ENCODE results near the gene PIK3R5. TPM values are rescaled to one million over a fixed set of nuclear protein-coding genes. Genes with fewer than 3 reads are reported as not detected.

The PIK3R5 gene
- total RNA-seq, 2 experiments from 2014 or later: 50.3 to 52.7 TPM

DNA sequence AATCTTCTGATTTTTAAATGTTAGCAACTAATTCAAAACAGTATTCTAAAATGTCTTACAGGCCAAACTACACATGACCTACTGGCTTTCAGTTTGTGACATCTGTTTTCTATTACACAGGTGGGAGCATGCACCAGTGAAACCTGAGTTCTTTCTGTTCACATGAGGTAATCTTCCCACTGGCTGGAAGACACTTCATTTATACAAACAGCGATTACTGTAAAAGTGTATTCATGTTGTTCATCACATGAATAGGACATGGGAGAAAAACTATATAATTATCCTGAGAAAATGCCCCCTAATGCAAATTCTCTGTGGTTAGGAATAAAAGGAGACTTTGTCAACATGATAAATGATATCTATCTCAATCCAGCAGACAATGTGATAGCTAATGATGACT is 11.1 kb upstream of the PIK3R5 start:
- CTCF ChIA-PET: interaction anchor here (1.3 kb wide), 1 partner anchor 19 kb away, joined by 4 read pairs; no protein-coding TSS in a partner anchor

GRCh38 chr17:8975091-8975725 is 9.7 kb upstream of the PIK3R5 start:
- H3K27ac Mint-ChIP-seq: no peak overlapping the region
- peaks cover 3% of the 10 kb centered on the region for H3K27me3 Mint-ChIP-seq
- H3K36me3 Mint-ChIP-seq (ENCODE audit: low read depth): no peaks in the 10 kb centered on the region
- H3K4me1 Mint-ChIP-seq: no peaks in the 10 kb centered on the region
- no peak overlapping the region for H3K4me3 Mint-ChIP-seq
- DNase-seq: no peak
- ChIA-PET POLR2A (no interaction called here), CTCF (no interaction called here)
- H3K9me3 Mint-ChIP-seq: no peaks in the 10 kb centered on the region

More for the DNA sequence above, 11.1 kb upstream of the PIK3R5 start:
- Mint-ChIP-seq H3K27me3 (peaks cover 3% of the 10 kb centered on the region), H3K4me3 (no peak overlapping the region), H3K4me1 (no peaks in the 10 kb centered on the region), H3K9me3 (no peaks in the 10 kb centered on the region), H3K27ac (no peak overlapping the region), H3K36me3 (ENCODE audit: low read depth) (no peaks in the 10 kb centered on the region)
- POLR2A ChIA-PET: no interaction called here
- no peak for DNase-seq

- no peak for DNase-seq
- peaks cover 17% of the 10 kb centered on the region for H3K9me3 Mint-ChIP-seq
- H3K4me3 Mint-ChIP-seq: no peak overlapping the region
- CTCF ChIA-PET: no interaction called here
- POLR2A ChIA-PET: no interaction called here
- H3K4me1 Mint-ChIP-seq: peaks cover 17% of the 10 kb centered on the region
- H3K36me3 Mint-ChIP-seq (ENCODE audit: low read depth): peaks cover 18% of the 10 kb centered on the region
- H3K27me3 Mint-ChIP-seq: peaks cover 1% of the 10 kb centered on the region
- H3K27ac Mint-ChIP-seq: no peak overlapping the region
Observed at GRCh38 chr17:8969901-8970300, 4.4 kb upstream of the PIK3R5 start.

DNA sequence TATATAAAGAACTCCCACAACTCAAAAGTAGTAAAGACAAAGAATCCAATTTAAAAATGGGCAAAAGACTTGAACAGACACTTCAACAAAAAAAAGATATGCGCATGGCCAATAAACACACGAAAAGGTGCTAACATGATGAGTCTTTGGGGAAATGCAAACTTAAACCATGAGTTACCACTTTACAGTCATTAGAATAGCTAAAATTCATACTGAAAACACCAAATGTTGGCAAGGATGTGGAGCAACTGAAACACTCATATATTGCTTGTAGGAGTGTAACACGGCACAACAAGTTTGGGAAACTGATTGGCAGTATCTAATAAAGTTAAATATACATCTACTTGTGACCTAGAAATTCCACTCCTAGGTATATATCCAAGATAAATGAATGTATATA is 3.0 kb upstream of the PIK3R5 start:
- no peak for DNase-seq
- H3K27ac Mint-ChIP-seq: no peak overlapping the region
- H3K9me3 Mint-ChIP-seq: peaks cover 17% of the 10 kb centered on the region
- peaks cover 28% of the 10 kb centered on the region for H3K36me3 Mint-ChIP-seq (ENCODE audit: low read depth)
- H3K27me3 Mint-ChIP-seq: peaks cover 1% of the 10 kb centered on the region
- POLR2A ChIA-PET: no interaction called here
- peaks cover 29% of the 10 kb centered on the region for H3K4me1 Mint-ChIP-seq
- no peak overlapping the region for H3K4me3 Mint-ChIP-seq
- CTCF ChIA-PET: no interaction called here

- Mint-ChIP-seq H3K4me1 (peaks cover 35% of the 10 kb centered on the region), H3K27me3 (peaks cover 1% of the 10 kb centered on the region), H3K36me3 (ENCODE audit: low read depth) (peaks cover 34% of the 10 kb centered on the region), H3K4me3 (peak overlapping the region; percentile 14), H3K9me3 (peaks cover 17% of the 10 kb centered on the region), H3K27ac (no peak overlapping the region)
- POLR2A ChIA-PET: no interaction called here
- CTCF ChIA-PET: no interaction called here
- no peak for DNase-seq
Observed at GRCh38 chr17:8967861-8968260, 2.4 kb upstream of the PIK3R5 start.

DNA sequence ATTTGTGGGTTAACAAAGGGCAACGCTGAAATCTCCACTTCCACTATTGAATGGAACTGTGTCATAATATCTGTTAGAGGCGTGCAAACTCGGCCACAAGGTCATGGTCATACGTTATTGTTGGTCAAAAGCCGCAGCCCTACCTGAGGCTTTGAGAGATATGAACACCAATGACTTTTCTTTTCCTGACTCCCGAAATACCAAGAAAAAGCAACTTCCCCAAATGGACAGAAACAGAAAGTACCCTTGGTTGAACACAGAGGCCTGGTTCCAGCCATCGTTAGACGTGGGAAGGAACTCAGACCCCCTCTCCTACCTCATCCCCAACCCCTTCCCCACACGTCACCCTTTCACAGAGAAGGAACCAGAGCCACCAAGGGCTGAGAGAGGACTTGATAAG is 1.4 kb upstream of the PIK3R5 start:
- no peak for DNase-seq
- Mint-ChIP-seq H3K27ac (peak overlapping the region; percentile 5), H3K36me3 (ENCODE audit: low read depth) (peaks cover 40% of the 10 kb centered on the region), H3K4me3 (peak overlapping the region; percentile 100), H3K4me1 (peaks cover 44% of the 10 kb centered on the region), H3K27me3 (no peaks in the 10 kb centered on the region), H3K9me3 (peaks cover 17% of the 10 kb centered on the region)
- POLR2A ChIA-PET: no interaction called here
- CTCF ChIA-PET: no interaction called here

GRCh38 chr17:8964801-8965393 is 610 bp downstream of the PIK3R5 start:
- POLR2A ChIA-PET: interaction anchor here (1.3 to 4.4 kb wide), 5 partner anchors 12 to 66 kb away, joined by 3 to 56 read pairs (median 33); no protein-coding TSS in a partner anchor
- Mint-ChIP-seq H3K9me3 (peaks cover 17% of the 10 kb centered on the region), H3K4me3 (peak overlapping the region; percentile 100), H3K36me3 (ENCODE audit: low read depth) (peaks cover 56% of the 10 kb centered on the region), H3K27me3 (no peaks in the 10 kb centered on the region), H3K4me1 (peaks cover 63% of the 10 kb centered on the region), H3K27ac (peak overlapping the region; percentile 99)
- CTCF ChIA-PET: interaction anchor here (0.7 to 3.0 kb wide), 8 partner anchors 8 to 65 kb away, joined by 3 to 15 read pairs (median 4); no protein-coding TSS in a partner anchor
- peak; percentile 55 for DNase-seq

DNA sequence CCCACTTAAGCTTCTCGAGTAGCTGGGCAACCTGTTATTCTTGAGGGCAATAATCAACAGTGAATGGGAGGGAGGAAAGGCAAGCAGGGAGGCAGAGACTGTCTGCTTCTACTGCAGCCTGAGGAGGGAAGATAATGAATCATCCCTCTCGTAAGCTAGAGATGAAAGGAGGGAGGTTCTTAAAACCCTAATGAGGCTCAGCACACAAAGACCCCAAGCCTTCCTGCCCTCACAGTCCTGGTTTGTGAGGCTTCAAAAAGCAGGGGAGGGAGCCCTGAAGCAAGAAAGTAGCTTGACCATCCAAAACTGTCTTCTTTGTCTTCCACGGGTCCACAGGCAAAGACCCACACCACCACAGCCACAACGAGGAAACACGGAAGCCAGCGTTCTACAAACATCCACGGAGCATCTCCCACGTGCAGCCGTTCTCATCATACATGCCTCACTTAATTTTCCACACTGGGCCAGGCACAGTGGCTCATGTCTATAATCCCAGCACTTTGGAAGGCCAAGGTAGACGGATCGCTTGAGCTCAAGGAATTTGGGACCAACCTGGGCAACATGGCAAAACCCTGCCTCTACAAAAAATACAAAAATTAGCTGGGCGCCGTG is 1.8 kb downstream of the PIK3R5 start:
- DNase-seq: no peak
- CTCF ChIA-PET: interaction anchor here (0.6 to 3.0 kb wide), 8 partner anchors 9 to 265 kb away, joined by 3 to 15 read pairs (median 4); no protein-coding TSS in a partner anchor
- H3K27ac Mint-ChIP-seq: peak overlapping the region; percentile 90
- POLR2A ChIA-PET: interaction anchor here (1.3 to 4.4 kb wide), 6 partner anchors 10 to 64 kb away, joined by 3 to 56 read pairs (median 25); no protein-coding TSS in a partner anchor
- H3K4me1 Mint-ChIP-seq: peaks cover 75% of the 10 kb centered on the region
- H3K27me3 Mint-ChIP-seq: no peaks in the 10 kb centered on the region
- H3K9me3 Mint-ChIP-seq: peaks cover 14% of the 10 kb centered on the region
- peak overlapping the region; percentile 100 for H3K4me3 Mint-ChIP-seq
- peaks cover 65% of the 10 kb centered on the region for H3K36me3 Mint-ChIP-seq (ENCODE audit: low read depth)

DNA sequence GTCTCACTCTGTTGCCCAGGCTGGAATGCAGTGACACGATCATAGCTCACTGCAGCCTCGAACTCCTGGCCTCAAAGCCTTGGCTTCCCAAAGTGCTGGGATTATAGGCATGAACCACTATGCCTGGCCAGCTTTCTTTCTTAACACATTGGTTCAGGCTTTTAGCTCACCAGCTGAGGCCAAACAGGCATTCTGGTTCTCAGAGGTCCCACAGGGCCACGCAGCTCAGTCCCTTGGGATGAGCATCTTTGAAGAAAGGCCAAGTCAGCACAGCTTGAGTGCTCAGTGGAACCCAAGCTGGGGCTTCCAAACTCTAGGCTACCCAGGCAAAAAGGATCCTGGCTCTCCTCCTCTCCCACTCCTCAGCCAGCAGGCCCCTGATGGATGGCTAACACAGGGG is 2.5 kb downstream of the PIK3R5 start:
- DNase-seq: no peak
- Mint-ChIP-seq H3K4me3 (peak overlapping the region; percentile 100), H3K27ac (peak overlapping the region; percentile 90), H3K4me1 (peaks cover 77% of the 10 kb centered on the region), H3K9me3 (peaks cover 9% of the 10 kb centered on the region), H3K27me3 (no peaks in the 10 kb centered on the region), H3K36me3 (ENCODE audit: low read depth) (peaks cover 66% of the 10 kb centered on the region)
- POLR2A ChIA-PET: interaction anchor here (1.5 to 4.4 kb wide), 4 partner anchors 15 to 64 kb away, joined by 4 to 56 read pairs (median 28); no protein-coding TSS in a partner anchor
- CTCF ChIA-PET: interaction anchor here (2.0 to 2.6 kb wide), 2 partner anchors 9 to 32 kb away, joined by 6 to 7 read pairs; no protein-coding TSS in a partner anchor

DNA sequence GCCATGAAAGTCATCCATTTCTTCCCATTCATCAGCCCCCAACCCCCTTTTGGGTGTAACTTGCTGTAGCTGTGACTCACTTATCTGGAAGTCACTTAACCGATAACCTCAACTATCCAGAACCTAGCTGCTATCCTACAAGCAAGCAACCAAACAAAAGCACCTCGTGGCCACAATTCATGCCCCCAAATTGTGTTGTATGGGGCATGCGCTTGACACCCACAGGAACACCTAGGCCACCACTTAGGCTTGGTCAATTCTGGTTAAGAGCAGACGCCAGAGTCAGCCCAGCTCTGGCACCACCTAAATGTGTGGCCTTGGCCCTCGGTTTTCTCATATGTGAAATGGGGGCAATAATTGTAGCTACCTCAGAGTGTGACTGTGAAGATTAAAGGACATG is 3.7 kb downstream of the PIK3R5 start:
- CTCF ChIA-PET: interaction anchor here (0.8 to 2.0 kb wide), 2 partner anchors 8 to 10 kb away, joined by 3 to 4 read pairs; no protein-coding TSS in a partner anchor
- peaks cover 80% of the 10 kb centered on the region for H3K4me1 Mint-ChIP-seq
- peaks cover 2% of the 10 kb centered on the region for H3K9me3 Mint-ChIP-seq
- POLR2A ChIA-PET: interaction anchor here (0.6 to 3.7 kb wide), 3 partner anchors 9 to 63 kb away, joined by 3 to 17 read pairs (median 9); no protein-coding TSS in a partner anchor
- no peak for DNase-seq
- peaks cover 70% of the 10 kb centered on the region for H3K36me3 Mint-ChIP-seq (ENCODE audit: low read depth)
- no peaks in the 10 kb centered on the region for H3K27me3 Mint-ChIP-seq
- no peak overlapping the region for H3K4me3 Mint-ChIP-seq
- H3K27ac Mint-ChIP-seq: no peak overlapping the region

DNA sequence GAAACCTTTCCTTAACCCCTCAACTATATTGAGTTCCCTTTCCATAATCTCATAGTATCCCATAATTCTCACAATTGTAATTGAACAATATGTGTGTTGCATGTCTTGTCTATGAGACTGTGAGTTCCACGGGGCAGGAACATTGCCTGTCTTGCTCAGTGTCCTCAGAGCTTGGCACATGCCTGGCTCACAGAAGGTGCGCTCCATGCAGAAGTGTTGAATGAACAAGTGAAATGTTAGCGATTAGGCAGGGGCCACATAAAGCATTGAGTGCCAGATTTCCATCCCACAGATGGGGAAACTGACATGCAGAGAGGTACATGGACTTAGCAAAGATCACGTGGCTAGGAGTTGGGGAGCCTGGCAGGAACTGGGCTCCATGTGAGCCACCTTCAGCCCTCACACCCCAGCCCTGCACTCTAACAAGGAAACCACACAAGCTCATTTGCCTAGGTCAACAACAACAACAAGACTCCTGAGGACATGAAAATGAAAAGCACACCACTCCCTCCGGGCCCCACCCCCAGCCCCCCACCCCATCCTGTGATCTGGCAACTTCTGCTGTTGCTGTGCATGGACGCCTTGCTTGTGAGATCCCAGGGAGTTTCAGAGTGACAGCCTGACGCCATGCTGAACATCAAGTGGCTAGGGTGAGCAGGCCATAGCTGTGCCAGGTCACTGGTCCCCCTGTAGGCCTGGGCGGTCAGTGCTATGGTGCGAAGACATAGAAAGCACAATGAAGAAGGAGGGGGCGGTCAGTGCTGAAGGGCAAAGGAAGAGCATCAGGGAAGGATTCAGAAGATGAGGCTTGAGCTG is 5.0 kb downstream of the PIK3R5 start:
- POLR2A ChIA-PET: interaction anchor here (2.6 kb wide), 1 partner anchor 12 kb away, joined by 9 read pairs; no protein-coding TSS in a partner anchor
- peak overlapping the region; percentile 54 for H3K27ac Mint-ChIP-seq

DNA sequence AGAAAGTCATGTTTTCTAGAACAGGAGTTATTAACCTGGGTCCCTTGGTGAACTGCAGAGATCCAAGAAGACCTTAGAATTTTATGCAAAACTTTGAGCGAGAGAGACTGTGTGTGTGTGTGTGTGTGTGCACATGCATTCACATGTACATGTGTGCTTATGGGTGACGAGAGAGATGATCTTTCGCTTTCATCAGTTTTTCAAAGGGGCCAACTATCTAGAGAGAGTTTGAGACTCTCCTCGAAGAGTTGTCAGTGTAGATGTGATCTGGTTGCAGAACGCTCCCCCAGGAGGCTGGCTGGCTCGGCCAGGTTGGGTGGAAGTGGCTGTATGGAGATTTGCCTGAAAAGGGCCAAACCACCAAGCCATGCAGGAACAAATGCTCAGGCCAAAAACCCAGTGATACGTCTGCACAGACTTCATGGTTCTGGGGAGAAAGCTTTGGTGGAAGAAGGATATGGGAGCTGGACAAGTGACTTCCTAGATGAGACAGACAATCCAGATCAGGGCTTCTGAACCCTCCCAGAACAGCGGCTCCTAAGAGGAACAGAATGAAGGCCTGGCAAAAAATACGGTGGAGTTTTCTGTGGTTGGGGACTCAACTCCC is 6.1 kb downstream of the PIK3R5 start:
- peak overlapping the region; percentile 47 for H3K27ac Mint-ChIP-seq
- peaks cover 94% of the 10 kb centered on the region for H3K4me1 Mint-ChIP-seq
- no peak for DNase-seq
- CTCF ChIA-PET: no interaction called here
- H3K27me3 Mint-ChIP-seq: no peaks in the 10 kb centered on the region
- H3K36me3 Mint-ChIP-seq (ENCODE audit: low read depth): peaks cover 79% of the 10 kb centered on the region
- POLR2A ChIA-PET: interaction anchor here (0.7 to 2.6 kb wide), 3 partner anchors 10 to 65 kb away, joined by 3 to 9 read pairs (median 3); no protein-coding TSS in a partner anchor
- no peak overlapping the region for H3K4me3 Mint-ChIP-seq
- H3K9me3 Mint-ChIP-seq: no peaks in the 10 kb centered on the region

More for the DNA sequence above, 5.0 kb downstream of the PIK3R5 start:
- Mint-ChIP-seq H3K4me3 (peak overlapping the region; percentile 45), H3K27me3 (no peaks in the 10 kb centered on the region), H3K4me1 (peaks cover 90% of the 10 kb centered on the region), H3K9me3 (no peaks in the 10 kb centered on the region), H3K36me3 (ENCODE audit: low read depth) (peaks cover 79% of the 10 kb centered on the region)
- CTCF ChIA-PET: interaction anchor here (2.0 kb wide), 1 partner anchor 11 kb away, joined by 4 read pairs; no protein-coding TSS in a partner anchor
- no peak for DNase-seq
